HG03135 (cell line): ENCODE data around the gene AKT1S1.
"Not testable (repeated sequence)": the region's sequence is repeated elsewhere in the genome, so short reads cannot be mapped to it uniquely, and the experiment has no call there.

Experiments used
- ATAC-seq: cut with Tn5 transposase; IDR thresholded peaks from one replicate; pipeline ENCODE4 v1.9.1; 2021; ENCODE audit warnings: mild to moderate bottlenecking, moderate library complexity; ENCODE audit not compliant: unreplicated experiment

Gene AKT1S1

DNA sequence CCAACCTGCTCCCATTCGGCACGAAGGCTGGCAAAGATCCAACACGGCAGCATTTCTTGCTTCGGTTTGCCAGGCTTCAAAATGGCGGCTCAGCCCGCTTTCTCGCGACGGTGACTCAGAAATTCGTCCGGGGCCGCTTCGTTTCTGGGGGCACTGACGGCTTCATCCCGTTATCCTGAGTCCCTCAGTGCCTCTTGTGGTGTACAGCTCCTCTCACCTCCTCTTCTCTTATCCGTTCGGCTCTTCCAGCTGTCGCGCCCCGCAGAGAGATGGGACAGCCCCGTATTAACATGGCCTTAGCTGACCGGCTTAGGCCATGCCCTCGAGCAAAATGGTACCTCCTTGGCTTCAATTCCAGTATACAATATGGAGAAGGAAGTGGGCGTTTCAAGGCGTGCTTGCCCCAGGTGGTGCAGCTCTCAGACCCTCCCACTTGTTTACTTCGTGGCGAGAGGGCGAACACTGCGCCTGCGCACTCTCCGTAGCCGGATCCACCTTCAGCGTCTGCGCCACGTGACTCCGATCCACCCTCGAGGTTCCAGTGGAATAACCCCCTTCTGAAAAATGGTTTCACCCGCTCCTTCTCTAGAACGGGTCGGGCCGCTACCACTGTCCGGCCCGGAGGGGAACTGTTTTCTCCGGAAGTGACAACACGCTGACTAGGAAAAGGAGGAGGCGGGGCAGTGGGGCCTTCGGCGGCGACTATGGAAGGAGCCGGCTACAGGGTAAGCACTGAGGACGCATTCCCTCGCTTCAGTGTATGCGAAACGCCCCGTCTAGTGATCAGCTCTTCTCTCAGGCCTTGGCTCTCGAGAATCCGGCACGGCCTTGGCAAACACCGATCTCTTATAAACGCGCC lies at the start of gene AKT1S1, which contains the start of gene TBC1D17:
Gene AKT1S1 (minus strand): TSS at position 336 of the 859 bp plus-strand sequence. CDS start 4,060 bp downstream, outside the sequence.
Gene TBC1D17 (plus strand): TSS at position 683 of the 859 bp plus-strand sequence. CDS start 22 bp downstream, at position 705.
- peak; percentile 61 for ATAC-seq

DNA sequence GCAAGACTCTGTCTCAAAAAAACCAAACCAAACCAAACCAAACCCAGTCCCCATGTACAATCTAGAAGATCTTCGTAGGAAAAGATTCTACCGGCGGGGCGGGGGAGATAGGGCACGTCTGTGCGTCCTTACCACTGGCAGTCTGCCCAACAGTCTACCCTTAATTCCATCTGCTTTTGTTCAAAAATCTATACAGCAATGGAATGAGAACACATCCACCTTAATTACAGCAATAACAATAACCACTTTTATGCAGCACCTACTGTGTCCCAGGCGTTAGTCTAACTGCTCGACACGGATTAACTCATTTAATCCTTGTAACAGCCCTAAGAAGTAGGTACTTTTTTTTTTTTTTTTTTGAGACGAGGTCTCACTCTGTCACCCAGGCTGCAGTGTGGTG lies 49.4 kb upstream of the AKT1S1 start:
- ATAC-seq = no peak

DNA sequence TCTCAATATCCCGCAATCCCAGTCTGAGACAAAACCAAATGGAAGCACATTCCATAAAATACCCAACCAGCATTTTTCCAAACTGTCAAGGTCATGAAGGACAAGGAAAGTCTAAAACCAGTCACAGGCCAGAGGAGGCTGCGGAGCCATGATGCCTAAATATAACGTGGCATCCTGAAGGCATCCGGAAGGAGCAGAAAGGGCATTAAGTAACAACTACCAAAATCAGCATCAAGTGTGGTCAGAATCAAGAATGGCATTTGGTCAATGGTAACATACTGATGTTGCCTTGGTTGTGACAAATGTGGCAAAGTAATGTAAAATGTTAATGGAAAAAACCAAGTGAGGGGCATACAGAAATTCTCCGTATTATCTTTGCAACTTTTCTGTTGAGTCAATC lies 48.3 kb upstream of the AKT1S1 start:
- no peak for ATAC-seq

GRCh38 chr19:49924881-49925210 lies 47.7 kb upstream of the AKT1S1 start:
- not testable (repeated sequence) for ATAC-seq

DNA sequence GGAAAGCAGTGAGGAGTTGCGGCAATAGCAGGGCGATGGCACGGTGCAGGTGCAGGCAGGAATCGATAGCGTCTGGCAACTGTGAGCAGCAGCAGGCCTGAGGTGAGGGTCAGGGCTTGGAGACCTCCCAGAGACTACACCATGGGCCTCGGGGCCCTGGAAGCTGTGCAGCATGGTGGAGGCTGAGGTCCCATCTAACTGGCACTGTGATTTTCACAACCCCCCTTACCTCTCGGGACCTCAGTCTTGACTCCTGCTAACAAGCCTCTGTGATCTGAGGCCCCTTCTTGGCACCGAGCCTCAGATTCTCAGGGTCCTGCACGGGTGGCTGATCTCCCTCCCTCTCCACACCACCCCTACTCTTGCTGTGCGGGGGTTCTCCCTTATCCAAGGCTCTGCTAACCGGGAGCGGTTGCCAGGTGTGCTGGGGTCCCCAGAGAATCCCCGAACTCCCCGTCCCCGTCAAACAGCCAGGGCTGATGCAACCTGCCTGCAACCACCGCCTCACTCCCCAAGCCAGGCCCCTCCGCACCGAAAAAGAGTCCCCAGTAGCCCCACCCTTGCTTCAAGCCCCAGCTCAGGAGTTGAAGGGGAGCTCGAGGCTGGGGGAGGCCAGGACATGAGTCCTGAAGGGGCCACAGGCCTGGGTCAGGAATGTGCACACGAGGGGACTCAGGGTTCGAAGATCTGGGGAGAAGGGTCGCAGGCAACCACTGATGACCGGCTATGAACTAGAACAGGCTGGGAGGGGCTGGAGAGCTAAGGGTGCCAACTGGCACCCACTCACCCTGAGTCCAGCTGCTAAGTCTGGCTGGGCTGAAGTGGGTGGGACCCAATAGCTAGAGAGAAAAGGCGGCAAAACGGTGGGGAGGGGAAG lies 47.1 kb upstream of the AKT1S1 start:
- no peak for ATAC-seq

DNA sequence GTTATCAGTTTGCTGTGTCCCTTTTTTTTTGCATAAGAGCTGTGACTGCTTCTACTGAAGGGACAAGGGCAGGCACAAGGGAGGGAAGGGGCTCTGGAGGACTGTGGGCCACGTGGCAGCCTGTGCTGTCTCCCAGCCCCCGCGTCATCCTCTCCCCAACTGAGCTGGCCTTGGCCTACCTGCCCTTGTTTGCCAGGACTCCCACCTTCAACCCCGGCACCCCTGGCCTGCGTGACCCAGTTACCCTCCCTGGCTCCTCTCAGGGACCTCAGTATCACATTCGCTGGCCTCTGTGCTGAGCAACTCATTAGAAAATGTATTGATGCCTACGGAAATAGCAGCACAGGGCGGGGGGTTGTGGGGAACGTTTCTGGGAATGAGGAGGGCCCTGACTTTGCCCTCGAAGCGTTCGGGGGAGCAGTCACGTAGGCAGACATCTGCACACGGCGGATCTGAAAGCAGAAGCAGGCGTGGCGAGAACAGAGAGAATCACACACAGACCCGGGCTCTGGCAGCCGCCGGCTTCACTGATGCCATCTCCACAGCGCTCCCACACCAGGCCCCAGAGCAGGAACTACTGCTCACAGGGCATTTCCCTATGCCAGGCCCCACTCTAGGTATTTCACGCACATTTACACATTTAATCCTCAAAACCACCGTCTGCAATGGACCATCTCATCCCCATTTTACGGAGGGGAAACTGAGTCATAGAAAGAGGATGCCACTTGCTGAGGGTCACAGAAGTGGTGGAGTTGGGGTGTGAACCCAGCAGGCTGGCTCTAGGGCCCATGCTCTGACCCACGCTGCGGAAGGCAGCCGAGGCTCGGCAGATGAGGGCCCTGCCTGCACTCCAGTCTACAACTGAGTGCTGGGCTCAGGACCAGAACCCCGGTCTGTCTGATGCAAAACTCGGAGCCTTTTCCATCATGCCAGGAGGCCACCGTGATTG lies 46.2 kb upstream of the AKT1S1 start:
- no peak for ATAC-seq

DNA sequence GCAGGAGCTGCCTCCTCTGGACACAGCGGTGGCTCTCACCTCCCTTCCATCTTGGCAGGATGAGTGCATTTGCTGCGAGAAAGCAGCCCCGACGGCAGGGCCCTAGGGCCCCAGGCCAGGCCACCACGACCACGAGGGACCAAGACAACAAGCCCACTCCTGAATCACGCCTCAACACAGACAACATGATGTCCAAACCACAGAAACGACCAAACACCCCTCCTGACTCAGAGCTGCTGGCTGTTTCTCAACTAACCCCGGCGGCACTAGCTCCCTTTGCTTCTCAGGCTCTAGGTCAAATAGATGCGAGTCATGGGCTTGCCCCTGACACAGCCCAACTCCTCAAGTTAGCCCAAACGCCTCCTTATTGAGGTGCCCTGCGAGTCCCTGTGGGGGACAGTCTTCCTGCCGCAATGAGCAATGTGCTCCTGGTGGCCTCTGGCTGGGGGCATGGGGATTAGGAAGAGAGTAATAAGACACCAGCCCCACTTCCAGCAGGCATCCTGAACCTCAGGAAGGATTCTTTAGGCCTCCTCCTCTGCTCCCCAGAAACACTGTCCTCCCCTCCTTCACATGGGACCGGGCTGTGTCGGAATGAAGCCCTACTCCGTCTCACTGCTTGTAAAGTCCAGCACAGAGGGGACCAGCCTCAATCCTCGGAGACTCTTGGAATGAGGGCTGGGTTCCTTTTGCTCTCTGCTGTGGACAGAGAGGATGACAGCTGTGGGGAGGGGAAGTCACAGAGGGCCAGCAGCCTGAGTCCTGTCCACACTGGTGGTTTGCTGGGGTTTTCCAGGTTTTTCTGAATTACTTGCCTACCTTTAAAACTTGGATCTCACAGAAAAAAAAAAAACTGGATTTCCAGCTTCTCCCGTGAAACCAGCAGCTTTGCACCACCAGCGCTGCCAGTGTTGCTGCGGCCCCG lies 45.0 kb upstream of the AKT1S1 start:
- ATAC-seq = no peak

DNA sequence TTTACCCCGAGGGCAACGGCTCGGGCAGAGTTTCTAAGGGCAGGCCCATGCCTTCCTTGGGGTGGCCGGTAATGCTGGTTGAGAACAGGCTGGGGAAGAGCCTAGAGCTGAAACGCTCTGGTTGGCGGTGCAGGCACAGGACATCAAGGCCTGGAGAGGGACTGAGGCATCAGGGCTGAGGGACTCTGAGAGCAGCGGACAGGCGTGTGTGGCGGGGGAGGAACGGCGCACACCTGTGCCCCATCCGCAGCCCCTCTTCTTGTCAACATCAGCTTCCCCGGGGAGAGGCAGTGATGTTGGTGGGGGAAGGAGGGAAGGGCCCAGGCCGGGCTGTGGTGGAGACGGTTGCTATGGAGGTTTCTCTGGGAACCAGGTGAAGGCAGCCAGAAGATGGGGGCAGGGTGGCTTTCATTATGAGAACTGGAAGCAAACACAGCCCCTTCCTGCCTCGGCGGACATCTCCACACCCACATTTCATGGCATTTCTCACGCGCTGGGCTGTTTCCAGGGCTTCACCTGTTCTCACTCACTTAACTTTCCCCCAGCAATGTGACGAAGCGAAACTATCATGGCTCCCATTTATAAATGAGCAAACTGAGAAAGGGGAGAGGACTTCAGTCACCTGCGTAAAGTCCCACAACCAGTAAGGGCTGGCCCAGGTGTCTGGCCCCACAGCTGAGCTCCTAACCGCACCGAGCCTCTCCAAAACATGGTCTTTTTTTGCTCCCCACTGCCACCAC lies 43.6 kb upstream of the AKT1S1 start:
- ATAC-seq = no peak

- ATAC-seq = no peak
Observed at GRCh38 chr19:49918089-49918488, 40.9 kb upstream of the AKT1S1 start.

DNA sequence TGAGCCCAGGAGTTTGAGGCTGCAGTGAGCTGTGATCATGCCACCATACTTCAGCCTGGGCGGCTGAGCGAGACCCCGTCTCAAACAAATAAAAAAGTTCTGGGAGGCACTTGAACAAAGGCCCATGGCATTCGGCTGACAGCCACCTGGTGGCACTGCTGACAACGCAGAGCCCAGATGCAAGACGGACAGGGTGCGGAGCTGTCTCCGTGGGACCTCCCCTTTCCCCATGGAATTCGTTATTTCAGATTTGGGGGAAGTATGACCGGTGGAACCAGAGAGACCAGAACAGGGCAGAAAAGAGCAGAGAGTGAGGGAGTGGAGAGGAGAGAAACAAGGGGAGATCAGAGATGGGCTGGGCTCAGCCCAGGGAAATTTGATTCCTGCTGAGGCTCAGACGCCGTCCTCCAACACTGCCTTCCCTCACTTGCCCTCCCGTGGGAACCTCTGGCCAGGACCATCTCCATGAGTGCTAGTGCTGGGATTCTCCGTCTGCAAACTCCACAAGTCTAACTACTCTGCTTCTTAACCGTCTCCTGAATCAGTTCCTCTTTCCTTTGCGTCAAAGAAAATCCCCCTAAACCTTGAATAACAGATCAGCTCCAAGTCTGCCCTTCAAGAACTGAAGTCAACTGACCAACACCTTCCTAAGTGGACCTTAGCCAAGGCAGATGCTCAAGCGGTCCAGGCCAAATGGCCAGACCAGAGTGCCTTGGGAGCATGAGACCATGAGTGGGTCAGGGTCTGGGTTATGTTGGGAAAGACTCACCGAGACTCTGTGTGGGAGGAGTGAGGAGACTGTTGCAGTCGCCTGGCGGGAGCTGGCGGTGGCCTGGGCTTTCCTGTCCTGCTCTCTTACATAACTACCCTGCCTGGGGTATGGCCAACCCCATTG lies 39.9 kb upstream of the AKT1S1 start:
- no peak for ATAC-seq

GRCh38 chr19:49915271-49915670 lies 38.1 kb upstream of the AKT1S1 start:
- ATAC-seq = no peak

DNA sequence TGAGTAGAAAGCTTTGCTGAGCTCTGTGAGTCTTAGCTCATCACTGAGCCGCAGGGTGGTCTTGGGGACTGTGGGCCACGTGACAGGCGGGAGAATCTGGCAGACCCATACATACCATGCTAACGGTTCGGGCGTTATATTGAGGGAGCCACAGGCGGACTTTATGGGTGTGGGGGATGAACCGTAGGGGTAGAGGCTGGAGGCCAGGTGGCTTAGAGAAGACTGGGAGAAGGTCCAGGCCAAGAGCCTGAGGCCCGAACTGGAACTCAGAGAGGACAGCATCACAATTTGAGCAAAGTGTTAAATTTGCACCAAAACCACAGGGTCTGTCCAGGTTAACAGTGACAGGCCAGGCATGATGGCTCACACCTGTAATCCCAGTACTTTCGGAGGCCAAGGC lies 36.6 kb upstream of the AKT1S1 start:
- no peak for ATAC-seq

DNA sequence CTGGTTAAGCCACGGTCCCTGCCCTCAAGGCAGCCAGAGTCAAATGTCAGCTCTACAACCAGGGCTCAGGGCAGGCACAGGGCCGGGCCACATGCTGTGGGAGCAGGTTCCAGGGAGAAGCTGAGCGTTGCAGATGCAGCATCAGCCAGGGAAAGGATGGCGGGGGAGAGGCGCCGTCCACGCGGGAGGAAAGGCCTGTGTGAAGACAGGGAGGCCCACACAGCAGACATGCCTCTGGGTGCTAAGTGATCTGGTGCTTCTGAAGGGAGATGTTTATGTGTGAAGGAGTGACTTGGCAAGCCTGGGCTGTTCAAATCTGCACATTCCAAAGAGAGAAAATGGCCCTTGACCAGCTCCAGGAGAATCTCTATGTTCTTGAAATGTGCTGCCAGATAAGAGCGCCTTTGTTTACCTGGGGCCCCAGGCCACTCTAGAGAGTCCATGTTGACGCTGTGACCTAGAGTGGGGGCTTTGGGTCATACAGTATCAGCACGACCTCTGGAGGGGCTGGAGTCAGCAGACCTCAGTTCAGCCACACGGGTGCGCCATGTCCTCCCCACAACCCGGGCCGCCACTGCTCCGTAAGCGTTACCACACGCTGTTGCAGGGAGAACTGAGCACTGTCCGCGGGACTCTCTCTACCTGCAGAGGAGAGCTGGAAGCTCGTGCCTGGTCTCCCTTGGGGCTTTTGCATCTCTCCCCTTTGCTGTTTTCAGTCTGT lies 36.0 kb upstream of the AKT1S1 start:
- ATAC-seq = no peak

- no peak for ATAC-seq
Observed at GRCh38 chr19:49911381-49912145, 34.4 kb upstream of the AKT1S1 start.

DNA sequence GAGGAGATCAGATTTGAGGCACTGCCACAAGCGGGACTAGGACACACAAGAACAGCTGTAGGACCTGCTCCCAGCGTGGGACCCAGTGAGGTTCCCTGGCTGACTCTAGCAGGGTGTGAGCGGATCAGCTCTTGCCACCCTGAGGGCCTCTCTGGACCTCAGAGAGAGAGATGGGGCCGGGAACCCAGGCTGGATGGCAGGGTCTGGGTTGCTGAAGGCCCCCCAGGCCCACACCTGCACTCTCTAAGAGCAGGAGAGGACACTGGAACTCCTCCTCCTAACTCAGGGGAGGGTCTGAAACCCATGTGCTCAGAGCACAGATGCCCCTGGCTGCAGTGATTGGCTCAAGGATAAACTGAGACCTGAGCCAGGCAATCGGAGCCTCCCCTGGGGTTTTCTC lies 33.0 kb upstream of the AKT1S1 start:
- no peak for ATAC-seq
